Panc1 (cell line): Measurements from ENCODE around the gene ITSN2. TPM values are rescaled to one million over a fixed set of nuclear protein-coding genes. Genes with fewer than 3 reads are reported as not detected.

Source experiments
- ATAC-seq: fragments of 200-7000 bp; cut with Tn5 transposase; 2 replicates; pipeline ENCODE4 v1.9.1; 2020; ENCODE audit warnings: mild to moderate bottlenecking, moderate library complexity
- BruUV-seq: library from RNA; stranded (reverse); fragments of 400-500 nt; replicated peaks from 2 replicates; lab custom pipeline; 2021; lab: Mats Ljungman, UMichigan
- CTCF ChIA-PET: fragments of 300-600 bp; sonication (Branson Sonifier 250); formaldehyde crosslinking; loops from one replicate; lab custom pipeline; 2022; ENCODE audit warnings: antibody characterized with exemption; lab: Charles Lee
- POLR2A ChIA-PET: fragments of 300-600 bp; sonication (Branson Sonifier 250); formaldehyde crosslinking; loops from one replicate; lab custom pipeline; 2022; ENCODE audit warnings: antibody characterized with exemption; lab: Charles Lee
- DNase-seq: peaks from one replicate; pipeline ENCODE4 v3.0.0-alpha.2; 2010; ENCODE audit warnings: low read depth, low spot score
- H3K27ac ChIP-seq: 2 replicates; pipeline ENCODE4 v1.5.1; 2011; ENCODE audit warnings: mild to moderate bottlenecking, low read length, inconsistent platforms
- H3K27me3 ChIP-seq: fragments of 200-500 bp; sonication (Bioruptor generic); 2 replicates; pipeline ENCODE4 v1.6.0; 2014; ENCODE audit warnings: low read length, inconsistent platforms; ENCODE audit not compliant: control insufficient read depth, insufficient read depth
- H3K36me3 ChIP-seq: fragments of 200-500 bp; sonication (Bioruptor generic); 2 replicates; pipeline ENCODE4 v1.5.1; 2014; ENCODE audit warnings: inconsistent platforms, mild to moderate bottlenecking, low read length, moderate library complexity; ENCODE audit not compliant: control insufficient read depth, insufficient read depth
- H3K4me1 ChIP-seq: 2 replicates; pipeline ENCODE4 v1.5.1; 2011; ENCODE audit warnings: inconsistent platforms, mild to moderate bottlenecking, low read length, moderate library complexity; ENCODE audit not compliant: control insufficient read depth, insufficient read depth
- H3K4me3 ChIP-seq, 2 experiments: 2 replicates each; pipeline ENCODE4 v1.5.1; 2011 to 2012; ENCODE audit warnings: low read depth in 2 of 2, low read length in 2 of 2, mild to moderate bottlenecking in 2 of 2, inconsistent platforms in 1 of 2, moderate library complexity in 1 of 2
- H3K9me3 ChIP-seq: fragments of 200-500 bp; sonication (Bioruptor generic); 2 replicates; pipeline ENCODE4 v1.5.1; 2014; ENCODE audit warnings: low read depth, mild to moderate bottlenecking, inconsistent platforms, low read length, moderate library complexity; ENCODE audit not compliant: control insufficient read depth, insufficient read depth
- POLR2AphosphoS5 ChIP-seq: IDR thresholded peaks from 2 replicates; pipeline ENCODE4 v1.6.1; 2012; ENCODE audit warnings: mild to moderate bottlenecking, low read depth, low read length, moderate library complexity
- REST ChIP-seq, 2 experiments: IDR thresholded peaks; 2 replicates each; pipeline ENCODE4 v1.6.1; 2011 to 2012; ENCODE audit warnings: low read depth in 2 of 2, control low read depth in 1 of 2, low read length in 1 of 2, mild to moderate bottlenecking in 1 of 2, moderate library complexity in 1 of 2; ENCODE audit not compliant: insufficient read depth in 1 of 2
- SIN3A ChIP-seq: IDR thresholded peaks from 2 replicates; pipeline ENCODE4 v1.6.1; 2012; ENCODE audit warnings: low read depth, mild to moderate bottlenecking, low read length, moderate library complexity, borderline replicate concordance; ENCODE audit not compliant: insufficient read depth
- TCF7L2 ChIP-seq: IDR thresholded peaks from 2 replicates; pipeline ENCODE4 v1.6.1; 2011; ENCODE audit warnings: mild to moderate bottlenecking, low read depth, low read length, inconsistent platforms
- in situ Hi-C: cut with HindIII; loops from 2 replicates; pipeline ENCODE4 v1.10.0; 2016; ENCODE audit warnings: low sequenced_read_pairs, low pct_unique_long_range_greater_than_20kb
- intact Hi-C: fragments of 100-400 bp; cut with micrococcal nuclease; formaldehyde crosslinking; loops from one replicate; pipeline ENCODE4 v1.10.0; 2022; ENCODE audit not compliant: unreplicated experiment
- total RNA-seq: library from RNA; stranded (reverse); gene quantifications from one replicate; pipeline ENCODE4 v1.2.1, GENCODE V29; 2021; ENCODE audit not compliant: unreplicated experiment
- TF ChIP-seq, protein P1 (sequence below): fragments of 450-650 bp; IDR thresholded peaks from 2 replicates; pipeline ENCODE4 v1.5.1; 2017; ENCODE audit warnings: mild to moderate bottlenecking

Gene ITSN2
- total RNA-seq, 1 experiment from 2014 or later, result 57.7 TPM

DNA sequence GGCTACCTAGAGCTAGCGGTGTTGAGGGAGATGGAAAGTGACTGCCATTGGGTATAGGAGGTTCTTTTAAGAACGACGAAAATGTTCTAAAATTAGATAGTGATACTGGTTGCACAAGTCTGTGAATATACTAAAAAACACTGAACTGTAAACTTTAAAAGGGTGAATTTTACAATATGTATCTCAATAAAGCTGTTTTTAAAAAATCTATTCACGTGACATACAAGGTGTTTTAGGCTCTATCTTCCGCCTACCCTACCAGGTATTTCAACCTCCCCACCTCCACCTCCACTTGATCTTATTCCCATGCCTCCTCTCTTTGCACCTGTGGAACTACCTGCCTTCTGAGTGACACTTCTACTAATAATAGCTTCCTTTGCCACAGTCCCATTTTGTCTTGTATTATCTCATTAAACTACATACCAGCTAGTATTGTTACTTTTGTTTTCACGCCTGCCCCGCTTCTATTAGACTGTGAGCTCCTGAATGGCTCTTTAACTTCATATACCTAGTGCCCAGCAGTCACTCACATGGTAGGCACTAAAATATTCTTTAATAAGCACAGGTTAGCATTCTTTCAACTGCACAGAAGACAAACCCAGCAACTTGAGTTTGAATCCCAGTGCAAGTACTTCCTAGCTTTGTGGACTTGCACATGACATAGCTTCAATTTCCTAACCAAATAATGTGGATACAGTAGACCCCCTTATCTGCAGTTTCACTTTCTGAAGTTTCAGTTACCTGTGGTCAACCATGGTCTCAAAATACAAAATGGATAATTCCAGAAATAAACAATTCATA, 9.3 kb downstream of the ITSN2 start:
- POLR2A ChIA-PET, result no interaction called here
- H3K27me3 ChIP-seq, result no peaks in the 10 kb centered on the region
- H3K4me3 ChIP-seq, result no peak overlapping the region
- no TSS peak for BruUV-seq
- in situ Hi-C loops (no loop called here), intact Hi-C loops (no loop called here)
- no peak for TF ChIP-seq REST (IDR thresholded peaks at IDR 0.05; ENCODE audit: insufficient read depth in 1 of 2, low read depth in 2 of 2, low read length in 1 of 2)
- no peak for TF ChIP-seq TCF7L2
- no peak for TF ChIP-seq POLR2AphosphoS5
- TF ChIP-seq SIN3A, result no peak
- TF ChIP-seq, protein P1, sequence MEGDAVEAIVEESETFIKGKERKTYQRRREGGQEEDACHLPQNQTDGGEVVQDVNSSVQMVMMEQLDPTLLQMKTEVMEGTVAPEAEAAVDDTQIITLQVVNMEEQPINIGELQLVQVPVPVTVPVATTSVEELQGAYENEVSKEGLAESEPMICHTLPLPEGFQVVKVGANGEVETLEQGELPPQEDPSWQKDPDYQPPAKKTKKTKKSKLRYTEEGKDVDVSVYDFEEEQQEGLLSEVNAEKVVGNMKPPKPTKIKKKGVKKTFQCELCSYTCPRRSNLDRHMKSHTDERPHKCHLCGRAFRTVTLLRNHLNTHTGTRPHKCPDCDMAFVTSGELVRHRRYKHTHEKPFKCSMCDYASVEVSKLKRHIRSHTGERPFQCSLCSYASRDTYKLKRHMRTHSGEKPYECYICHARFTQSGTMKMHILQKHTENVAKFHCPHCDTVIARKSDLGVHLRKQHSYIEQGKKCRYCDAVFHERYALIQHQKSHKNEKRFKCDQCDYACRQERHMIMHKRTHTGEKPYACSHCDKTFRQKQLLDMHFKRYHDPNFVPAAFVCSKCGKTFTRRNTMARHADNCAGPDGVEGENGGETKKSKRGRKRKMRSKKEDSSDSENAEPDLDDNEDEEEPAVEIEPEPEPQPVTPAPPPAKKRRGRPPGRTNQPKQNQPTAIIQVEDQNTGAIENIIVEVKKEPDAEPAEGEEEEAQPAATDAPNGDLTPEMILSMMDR, result no peak
- CTCF ChIA-PET, result interaction anchor here (0.6 kb wide), 1 partner anchor 66 kb away, joined by 3 read pairs; no protein-coding TSS in a partner anchor
- H3K4me1 ChIP-seq, result peaks cover 3% of the 10 kb centered on the region
- no peak overlapping the region for H3K27ac ChIP-seq
- no peaks in the 10 kb centered on the region for H3K36me3 ChIP-seq
- DNase-seq (no peak), ATAC-seq (no peak)
- H3K9me3 ChIP-seq, result no peaks in the 10 kb centered on the region

DNA sequence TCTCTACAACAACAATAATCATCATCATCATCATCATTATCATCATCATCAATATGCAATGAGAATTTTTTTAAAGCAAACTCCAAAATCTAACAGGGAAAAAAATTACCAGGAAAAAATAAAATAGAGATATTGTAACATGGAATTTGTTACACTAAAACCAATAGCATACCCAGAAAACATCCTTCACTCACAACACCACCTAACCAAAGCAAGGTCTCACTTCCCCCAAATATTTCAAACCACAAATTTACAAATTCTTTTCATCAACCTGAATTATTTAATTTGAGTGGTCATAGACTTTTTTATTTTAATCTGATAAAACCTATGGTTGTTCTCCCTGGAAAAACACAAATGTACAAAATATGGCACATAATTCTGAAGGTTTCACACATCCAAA, 11.2 kb downstream of the ITSN2 start:
- H3K4me3 ChIP-seq, result no peak overlapping the region
- H3K27me3 ChIP-seq, result no peaks in the 10 kb centered on the region
- no TSS peak for BruUV-seq
- no peak overlapping the region for H3K27ac ChIP-seq
- TF ChIP-seq TCF7L2 (no peak), REST (IDR thresholded peaks at IDR 0.05; ENCODE audit: insufficient read depth in 1 of 2, low read depth in 2 of 2, low read length in 1 of 2) (no peak), POLR2AphosphoS5 (no peak), SIN3A (no peak)
- TF ChIP-seq, protein P1, result no peak
- H3K4me1 ChIP-seq, result no peaks in the 10 kb centered on the region
- ChIA-PET CTCF (no interaction called here), POLR2A (no interaction called here)
- H3K9me3 ChIP-seq, result no peaks in the 10 kb centered on the region
- no peak for ATAC-seq
- in situ Hi-C loops (no loop called here), intact Hi-C loops (no loop called here)
- H3K36me3 ChIP-seq, result no peaks in the 10 kb centered on the region
- DNase-seq, result no peak
